BLaER1 treated with 17β-estradiol and CSF1 and Interleukin-3, amounts not matched to agents 10 nM and 100 nM (cell line): ENCODE results near the gene ACSF3.

Experiments used
- H3K27ac ChIP-seq, 11 experiments: shearing (Covaris generic); formaldehyde crosslinking; 2 replicates each; pipeline ENCODE4 v1.8.1; 2022
- H3K27me3 ChIP-seq, 11 experiments: shearing (Covaris generic); formaldehyde crosslinking; 2 replicates each; pipeline ENCODE4 v1.8.1; 2022
- H3K36me3 ChIP-seq, 11 experiments: shearing (Covaris generic); formaldehyde crosslinking; 2 replicates each; pipeline ENCODE4 v1.8.1; 2022
- H3K4me1 ChIP-seq, 10 experiments: shearing (Covaris generic); formaldehyde crosslinking; 2 replicates each; pipeline ENCODE4 v1.8.1; 2022
- H3K4me2 ChIP-seq, 11 experiments: shearing (Covaris generic); formaldehyde crosslinking; 2 replicates each; pipeline ENCODE4 v1.8.1; 2022
- H3K4me3 ChIP-seq, 10 experiments: shearing (Covaris generic); formaldehyde crosslinking; 2 replicates each; pipeline ENCODE4 v1.8.1; 2022
- H3K9ac ChIP-seq, 11 experiments: shearing (Covaris generic); formaldehyde crosslinking; 2 replicates each; pipeline ENCODE4 v1.8.1; 2022
- H3K9me3 ChIP-seq, 11 experiments: shearing (Covaris generic); formaldehyde crosslinking; replicated peaks in 1 of 11; 2 replicates each; pipeline ENCODE4 v1.8.1; 2022
- H4K20me1 ChIP-seq, 11 experiments: shearing (Covaris generic); formaldehyde crosslinking; 2 replicates each; pipeline ENCODE4 v1.8.1; 2022
- Cebpa-rat ChIP-seq, 11 experiments: shearing (Covaris generic); IDR thresholded peaks; 2 replicates each; pipeline ENCODE4 v1.8.1; 2022

Gene ACSF3

GRCh38 chr16:89150981-89151380 is 57.3 kb downstream of the ACSF3 start:
- Histone ChIP-seq H3K9ac (no peak overlapping the region), H3K27ac (no peak overlapping the region), H3K4me3 (no peak overlapping the region), H3K9me3 (peaks cover 34 to 47% (median 39%) of the 10 kb centered on the region in 11 experiments), H3K36me3 (peaks cover 57 to 67% (median 63%) of the 10 kb centered on the region in 11 experiments), H4K20me1 (peaks cover 0 to 30% (median 14%) of the 10 kb centered on the region in 11 experiments; a peak in 13 of 22 replicates), H3K27me3 (no peaks in the 10 kb centered on the region), H3K4me2 (no peak overlapping the region), H3K4me1 (peaks cover 33 to 44% (median 39%) of the 10 kb centered on the region in 10 experiments)
- TF ChIP-seq Cebpa-rat (IDR thresholded peaks at IDR 0.05), result no peak

- Histone ChIP-seq H3K9ac (no peak overlapping the region), H3K4me1 (peaks cover 41 to 60% (median 55%) of the 10 kb centered on the region in 10 experiments), H4K20me1 (peaks cover 0 to 42% (median 18%) of the 10 kb centered on the region in 11 experiments; a peak in 15 of 22 replicates), H3K4me2 (peak overlapping the region; percentile 27 to 82 (median 67); a peak in 20 of 22 replicates), H3K27ac (no peak overlapping the region), H3K36me3 (peaks cover 42 to 50% (median 47%) of the 10 kb centered on the region in 11 experiments), H3K9me3 (peaks cover 19 to 31% (median 23%) of the 10 kb centered on the region in 11 experiments), H3K4me3 (no peak overlapping the region), H3K27me3 (peaks cover 0 to 10% (median 0%) of the 10 kb centered on the region in 11 experiments; a peak in 2 of 22 replicates)
- TF ChIP-seq Cebpa-rat (IDR thresholded peaks at IDR 0.05), result no peak
Measured at GRCh38 chr16:89152831-89153700, 59.4 kb downstream of the ACSF3 start.

- Histone ChIP-seq H4K20me1 (peaks cover 0 to 42% (median 18%) of the 10 kb centered on the region in 11 experiments; a peak in 15 of 22 replicates), H3K4me3 (no peak overlapping the region), H3K36me3 (peaks cover 34 to 42% (median 39%) of the 10 kb centered on the region in 11 experiments), H3K27me3 (peaks cover 0 to 11% (median 0%) of the 10 kb centered on the region in 11 experiments; a peak in 6 of 22 replicates), H3K4me2 (peak overlapping the region in 10 of 11 experiments; percentile 42 to 82 (median 69); a peak in 19 of 22 replicates), H3K27ac (no peak overlapping the region), H3K4me1 (peaks cover 41 to 67% (median 61%) of the 10 kb centered on the region in 10 experiments), H3K9ac (peak overlapping the region in 1 of 11 experiments; percentile 13; a peak in 1 of 22 replicates), H3K9me3 (peaks cover 11 to 23% (median 15%) of the 10 kb centered on the region in 11 experiments)
- no peak for TF ChIP-seq Cebpa-rat (IDR thresholded peaks at IDR 0.05)
Measured at GRCh38 chr16:89153848-89154271, 60.2 kb downstream of the ACSF3 start.

- no peak for TF ChIP-seq Cebpa-rat (IDR thresholded peaks at IDR 0.05)
- Histone ChIP-seq H3K9ac (peak overlapping the region in 5 of 11 experiments; percentile 4 to 63 (median 40); a peak in 7 of 22 replicates), H3K4me1 (peaks cover 46 to 75% (median 69%) of the 10 kb centered on the region in 10 experiments), H3K9me3 (peaks cover 4 to 16% (median 8%) of the 10 kb centered on the region in 11 experiments), H3K4me3 (no peak overlapping the region), H3K36me3 (peaks cover 27 to 35% (median 32%) of the 10 kb centered on the region in 11 experiments), H3K27ac (peak overlapping the region in 3 of 11 experiments; percentile 23 to 40 (median 38); a peak in 3 of 22 replicates), H4K20me1 (peaks cover 0 to 42% (median 18%) of the 10 kb centered on the region in 11 experiments; a peak in 15 of 22 replicates), H3K27me3 (peaks cover 0 to 19% (median 0%) of the 10 kb centered on the region in 11 experiments; a peak in 6 of 22 replicates), H3K4me2 (peak overlapping the region; percentile 42 to 82 (median 67))
Measured at GRCh38 chr16:89154390-89155183, 60.9 kb downstream of the ACSF3 start.

- Histone ChIP-seq H3K36me3 (peaks cover 21 to 29% (median 26%) of the 10 kb centered on the region in 11 experiments), H3K4me3 (no peak overlapping the region), H4K20me1 (peaks cover 0 to 42% (median 18%) of the 10 kb centered on the region in 11 experiments; a peak in 15 of 22 replicates), H3K27ac (peak overlapping the region in 6 of 11 experiments; percentile 1 to 40 (median 28); a peak in 6 of 22 replicates), H3K4me2 (peak overlapping the region; percentile 42 to 82 (median 67)), H3K9ac (peak overlapping the region in 7 of 11 experiments; percentile 3 to 63 (median 40); a peak in 10 of 22 replicates), H3K9me3 (peaks cover 0 to 9% (median 1%) of the 10 kb centered on the region in 11 experiments; a peak in 11 of 22 replicates), H3K27me3 (peaks cover 0 to 23% (median 0%) of the 10 kb centered on the region in 11 experiments; a peak in 6 of 22 replicates), H3K4me1 (peaks cover 45 to 80% (median 74%) of the 10 kb centered on the region in 10 experiments)
- no peak for TF ChIP-seq Cebpa-rat (IDR thresholded peaks at IDR 0.05)
Measured at GRCh38 chr16:89155184-89155679, 61.6 kb downstream of the ACSF3 start.

- peaks cover 0 to 23% (median 0%) of the 10 kb centered on the region in 11 experiments; a peak in 6 of 22 replicates for H3K27me3 ChIP-seq
- peak overlapping the region in 4 of 11 experiments; percentile 12 to 42 (median 25); a peak in 7 of 22 replicates for H3K9ac ChIP-seq
- peak overlapping the region; percentile 40 to 82 (median 67); a peak in 21 of 22 replicates for H3K4me2 ChIP-seq
- no peak for TF ChIP-seq Cebpa-rat (IDR thresholded peaks at IDR 0.05)
- peaks cover 12 to 20% (median 17%) of the 10 kb centered on the region in 11 experiments; a peak in 21 of 22 replicates for H3K36me3 ChIP-seq
- H3K4me1 ChIP-seq, result peaks cover 41 to 87% (median 75%) of the 10 kb centered on the region in 10 experiments
- 0 out of 22 replicates have a peak, but pooled peaks cover 0 to 3% (median 0%) of the 10 kb centered on the region in 11 experiments for H3K9me3 ChIP-seq
- H3K27ac ChIP-seq, result peak overlapping the region in 2 of 11 experiments; percentile 10 to 13; a peak in 2 of 22 replicates
- H4K20me1 ChIP-seq, result peaks cover 0 to 42% (median 18%) of the 10 kb centered on the region in 11 experiments; a peak in 15 of 22 replicates
- no peak overlapping the region for H3K4me3 ChIP-seq
Measured at GRCh38 chr16:89155851-89156739, 62.4 kb downstream of the ACSF3 start.
